ENCODE measurements around the gene SMDT1.

- TF ChIP-seq, protein P1, sequence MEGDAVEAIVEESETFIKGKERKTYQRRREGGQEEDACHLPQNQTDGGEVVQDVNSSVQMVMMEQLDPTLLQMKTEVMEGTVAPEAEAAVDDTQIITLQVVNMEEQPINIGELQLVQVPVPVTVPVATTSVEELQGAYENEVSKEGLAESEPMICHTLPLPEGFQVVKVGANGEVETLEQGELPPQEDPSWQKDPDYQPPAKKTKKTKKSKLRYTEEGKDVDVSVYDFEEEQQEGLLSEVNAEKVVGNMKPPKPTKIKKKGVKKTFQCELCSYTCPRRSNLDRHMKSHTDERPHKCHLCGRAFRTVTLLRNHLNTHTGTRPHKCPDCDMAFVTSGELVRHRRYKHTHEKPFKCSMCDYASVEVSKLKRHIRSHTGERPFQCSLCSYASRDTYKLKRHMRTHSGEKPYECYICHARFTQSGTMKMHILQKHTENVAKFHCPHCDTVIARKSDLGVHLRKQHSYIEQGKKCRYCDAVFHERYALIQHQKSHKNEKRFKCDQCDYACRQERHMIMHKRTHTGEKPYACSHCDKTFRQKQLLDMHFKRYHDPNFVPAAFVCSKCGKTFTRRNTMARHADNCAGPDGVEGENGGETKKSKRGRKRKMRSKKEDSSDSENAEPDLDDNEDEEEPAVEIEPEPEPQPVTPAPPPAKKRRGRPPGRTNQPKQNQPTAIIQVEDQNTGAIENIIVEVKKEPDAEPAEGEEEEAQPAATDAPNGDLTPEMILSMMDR (IDR thresholded peaks at IDR 0.05), result no peak
- TF ChIP-seq POLR2A (IDR thresholded peaks at IDR 0.05) (no peak), EP300 (IDR thresholded peaks at IDR 0.05) (no peak)
Measured at GRCh38 chr22:42084874-42085273, 5.4 kb downstream of the SMDT1 start.

Measured in tibial nerve (tissue), 4 donors.